ENCODE measurements around the gene ATP5ME. TPM values are rescaled to one million over a fixed set of nuclear protein-coding genes. Genes with fewer than 3 reads are reported as not detected.
A peak's percentile ranks its signal among the peaks of the same experiment; 100 is the strongest.

ATP5ME gene
- total and polyA plus RNA-seq, 2 of the 13 experiments (the other 11 are each of a cell fraction or from before 2014, with no cell fraction given) = 305 to 753 TPM

- TF ChIP-seq TOE1 (CRISPR knock-in tag; IDR thresholded peaks at IDR 0.05) (no peak), ZFY (CRISPR knock-in tag; IDR thresholded peaks at IDR 0.05) (peak; percentile 93), ZNF337 (CRISPR knock-in tag; IDR thresholded peaks at IDR 0.05; ENCODE audit: borderline replicate concordance, low read depth) (no peak), DDIT3 (CRISPR knock-in tag; IDR thresholded peaks at IDR 0.05) (no peak), HMG20A (CRISPR knock-in tag; IDR thresholded peaks at IDR 0.05; ENCODE audit: borderline replicate concordance) (no peak), HNRNPL (IDR thresholded peaks at IDR 0.05; ENCODE audit: low read depth, low read length) (no peak), MAZ (IDR thresholded peaks at IDR 0.05; ENCODE audit: borderline replicate concordance, low read depth, low read length) (peak; percentile 85), MAZ (CRISPR knock-in tag; IDR thresholded peaks at IDR 0.05; ENCODE audit: low read depth) (peak; percentile 53; the same call in 1 of the 2 replicates), PAXIP1 (CRISPR knock-in tag; conservative IDR thresholded peaks at IDR 0.05) (0 out of 2 replicates have a peak, but pooled peaks have one; percentile 12), DMAP1 (CRISPR knock-in tag; IDR thresholded peaks at IDR 0.05) (no peak), ZNF724P (CRISPR knock-in tag; IDR thresholded peaks at IDR 0.05; ENCODE audit: borderline replicate concordance) (no peak), CSRNP2 (CRISPR knock-in tag; conservative IDR thresholded peaks at IDR 0.05; ENCODE audit: low read depth) (no peak), ZBTB3 (CRISPR knock-in tag; IDR thresholded peaks at IDR 0.05; ENCODE audit: borderline replicate concordance, low read depth) (no peak), E2F2 (CRISPR knock-in tag; IDR thresholded peaks at IDR 0.05; ENCODE audit: borderline replicate concordance) (no peak), TCF7 (IDR thresholded peaks at IDR 0.05; ENCODE audit: low read depth) (no peak), NFAT5 (CRISPR knock-in tag; IDR thresholded peaks at IDR 0.05) (no peak), STAT5B (CRISPR knock-in tag; IDR thresholded peaks at IDR 0.05) (no peak)
Observed at GRCh38 chr4:705278-706082, 31.4 kb upstream of the ATP5ME start, which contains the start of gene PCGF3 (continued).

Data from HepG2 (cell line).